Smooth muscle cell (in vitro differentiated cells): Measurements from ENCODE around the gene CMSS1. TPM values are rescaled to one million over a fixed set of nuclear protein-coding genes. Genes with fewer than 3 reads are reported as not detected.

Experiments used
- DNase-seq: peaks from one replicate; lab custom pipeline; 2025; ENCODE audit not compliant: unreplicated experiment; lab: John Stamatoyannopoulos, UW
- H2AFZ ChIP-seq: fragments of 200-600 bp; sonication (generic); 2 replicates; pipeline ENCODE4 v1.6.0; 2016; ENCODE audit warnings: antibody characterized with exemption, low read depth, mild to moderate bottlenecking
- H3F3A ChIP-seq: fragments of 200-600 bp; sonication (generic); 2 replicates; pipeline ENCODE4 v1.6.0; 2017; ENCODE audit warnings: antibody characterized with exemption, low read depth
- H3K27ac ChIP-seq: fragments of 200-600 bp; sonication (generic); 2 replicates; pipeline ENCODE4 v1.5.1; 2016; ENCODE audit warnings: low read depth, mild to moderate bottlenecking
- H3K27me3 ChIP-seq: fragments of 200-600 bp; sonication (generic); 2 replicates; pipeline ENCODE4 v1.6.1; 2016; ENCODE audit warnings: low read depth, mild to moderate bottlenecking
- H3K36me3 ChIP-seq: fragments of 200-600 bp; sonication (generic); 2 replicates; pipeline ENCODE4 v1.5.1; 2016; ENCODE audit warnings: low read depth
- H3K4me1 ChIP-seq: fragments of 200-600 bp; sonication (generic); 2 replicates; pipeline ENCODE4 v1.5.1; 2016; ENCODE audit warnings: low read depth
- H3K4me2 ChIP-seq: fragments of 200-600 bp; sonication (generic); 2 replicates; pipeline ENCODE4 v1.6.0; 2016; ENCODE audit warnings: mild to moderate bottlenecking
- H3K4me3 ChIP-seq: fragments of 200-600 bp; sonication (generic); 2 replicates; pipeline ENCODE4 v1.5.1; 2016; ENCODE audit warnings: mild to moderate bottlenecking
- H3K79me2 ChIP-seq: fragments of 200-600 bp; sonication (generic); 2 replicates; pipeline ENCODE4 v1.6.0; 2016; ENCODE audit warnings: low read depth, mild to moderate bottlenecking
- H3K9ac ChIP-seq: fragments of 200-600 bp; sonication (generic); 2 replicates; pipeline ENCODE4 v1.6.0; 2016; ENCODE audit warnings: low read depth
- H3K9me3 ChIP-seq: fragments of 200-600 bp; sonication (generic); replicated peaks from 2 replicates; pipeline ENCODE4 v1.5.1; 2016; ENCODE audit warnings: low read depth
- H4K20me1 ChIP-seq: fragments of 200-600 bp; sonication (generic); 2 replicates; pipeline ENCODE4 v1.6.0; 2016; ENCODE audit warnings: low read depth
- CTCF ChIP-seq: fragments of 200-600 bp; sonication (generic); IDR thresholded peaks from 2 replicates; pipeline ENCODE4 v1.5.1; 2017; ENCODE audit warnings: borderline replicate concordance, mild to moderate bottlenecking, antibody characterized with exemption; ENCODE audit not compliant: insufficient read depth, poor library complexity, severe bottlenecking
- WGBS: methylation state at CpG from one replicate; pipeline ENCODE4 v1.1.7; 2016; ENCODE audit warnings: low lambda C conversion rate; 5-methylcytosine and 5-hydroxymethylcytosine counted together
- polyA plus RNA-seq: library from polyadenylated mRNA; unstranded; fragments of >200 nt; fragmentation: Nextera tagmentation; extraction: Ambion mirVana; gene quantifications from 2 replicates; pipeline ENCODE4 v1.2.1, GENCODE V29; 2016
- total RNA-seq: library from RNA; depleted of rRNA; stranded (reverse); fragments of >200 nt; gene quantifications from 2 replicates; pipeline ENCODE4 v1.2.3, GENCODE V29; 2014

CMSS1 gene
- total and polyA plus RNA-seq, 2 experiments from 2014 or later, result 19.2 to 24.1 TPM

GRCh38 chr3:99899603-99900002 is 81.9 kb downstream of the CMSS1 start:
- Histone ChIP-seq H3K9me3 (no peaks in the 10 kb centered on the region), H3K27ac (no peak overlapping the region), H2AFZ (no peak overlapping the region), H3K27me3 (no peaks in the 10 kb centered on the region), H3K4me2 (no peak overlapping the region), H4K20me1 (no peaks in the 10 kb centered on the region), H3K4me3 (no peak overlapping the region), H3K4me1 (peaks cover 24% of the 10 kb centered on the region), H3K79me2 (no peaks in the 10 kb centered on the region), H3F3A (peaks cover 10% of the 10 kb centered on the region), H3K9ac (no peak overlapping the region), H3K36me3 (no peaks in the 10 kb centered on the region)
- no peak for DNase-seq
- 99% methylated on average over 3 of the region's 3 CpGs for WGBS
- no peak for TF ChIP-seq CTCF

- DNase-seq, result no peak
- peak overlapping the region; percentile 82 for H3K9ac ChIP-seq
These were observed 82.6 kb downstream of the CMSS1 start for GRCh38 chr3:99900248-99900647.

GRCh38 chr3:99901200-99901926 is 83.7 kb downstream of the CMSS1 start:
- H3K27me3 ChIP-seq, result no peaks in the 10 kb centered on the region
- peaks cover 15% of the 10 kb centered on the region for H3K4me1 ChIP-seq
- peak overlapping the region; percentile 7 for H3K4me3 ChIP-seq
- peak overlapping the region; percentile 82 for H3K9ac ChIP-seq
- H3F3A ChIP-seq, result peaks cover 10% of the 10 kb centered on the region
- H3K9me3 ChIP-seq, result no peaks in the 10 kb centered on the region
- no peaks in the 10 kb centered on the region for H4K20me1 ChIP-seq
- WGBS, result 20% methylated on average over 6 of the region's 6 CpGs
- H3K79me2 ChIP-seq, result no peaks in the 10 kb centered on the region
- no peaks in the 10 kb centered on the region for H3K36me3 ChIP-seq
- peak overlapping the region; percentile 79 for H3K4me2 ChIP-seq
- H3K27ac ChIP-seq, result peak overlapping the region; percentile 96
- DNase-seq, result no peak
- no peak for TF ChIP-seq CTCF
- H2AFZ ChIP-seq, result peak overlapping the region; percentile 32

More at GRCh38 chr3:99900248-99900647, 82.6 kb downstream of the CMSS1 start:
- WGBS, result 100% methylated on average over 1 of the region's 1 CpG
- H3K27ac ChIP-seq, result peak overlapping the region; percentile 96
- H2AFZ ChIP-seq, result no peak overlapping the region
- no peaks in the 10 kb centered on the region for H3K36me3 ChIP-seq
- peaks cover 10% of the 10 kb centered on the region for H3F3A ChIP-seq
- no peaks in the 10 kb centered on the region for H3K9me3 ChIP-seq
- TF ChIP-seq CTCF, result no peak
- no peak overlapping the region for H3K4me2 ChIP-seq
- H3K4me1 ChIP-seq, result peaks cover 24% of the 10 kb centered on the region
- no peaks in the 10 kb centered on the region for H3K79me2 ChIP-seq
- no peaks in the 10 kb centered on the region for H4K20me1 ChIP-seq
- no peak overlapping the region for H3K4me3 ChIP-seq
- H3K27me3 ChIP-seq, result no peaks in the 10 kb centered on the region

- Histone ChIP-seq H3K27ac (peak overlapping the region; percentile 96), H3K36me3 (no peaks in the 10 kb centered on the region), H3K9ac (peak overlapping the region; percentile 82), H3K9me3 (no peaks in the 10 kb centered on the region), H2AFZ (no peak overlapping the region), H3K4me2 (peak overlapping the region; percentile 79), H3K4me3 (no peak overlapping the region), H4K20me1 (no peaks in the 10 kb centered on the region), H3F3A (peaks cover 10% of the 10 kb centered on the region), H3K27me3 (no peaks in the 10 kb centered on the region), H3K79me2 (no peaks in the 10 kb centered on the region), H3K4me1 (peaks cover 10% of the 10 kb centered on the region)
- no peak for TF ChIP-seq CTCF
- WGBS, result 50% methylated on average over 1 of the region's 1 CpG
- no peak for DNase-seq
These were observed 84.4 kb downstream of the CMSS1 start for GRCh38 chr3:99902091-99902490.
